HCT116 (cell line): Measurements from ENCODE around the gene UQCRFS1. TPM values are rescaled to one million over a fixed set of nuclear protein-coding genes. Genes with fewer than 3 reads are reported as not detected.

ENCODE experiments used
- ATAC-seq: fragments of 200-7000 bp; cut with Tn5 transposase; 2 replicates; pipeline ENCODE4 v1.9.1; 2020; ENCODE audit warnings: mild to moderate bottlenecking, moderate library complexity
- BruUV-seq: library from RNA; stranded (reverse); fragments of 400-500 nt; replicated peaks from 2 replicates; lab custom pipeline; 2021; lab: Mats Ljungman, UMichigan
- CTCF ChIA-PET: fragments of 300-600 bp; sonication (Branson Sonifier 250); formaldehyde crosslinking; loops from one replicate; lab custom pipeline; 2021; ENCODE audit warnings: antibody characterized with exemption; lab: Charles Lee
- POLR2A ChIA-PET: fragments of 300-600, 350-600 bp; sonication (Branson Sonifier 250); formaldehyde crosslinking; loops from one replicate; lab custom pipeline; 2021; ENCODE audit warnings: antibody characterized with exemption; lab: Charles Lee
- RAD21 ChIA-PET, 2 experiments: fragments of 300-600 bp; sonication (Branson Sonifier 250); formaldehyde crosslinking; loops; one replicate each; lab custom pipeline; 2023; ENCODE audit warnings: low total read pairs in 2 of 2; ENCODE audit not compliant: uncharacterized antibody in 2 of 2, unreplicated experiment in 2 of 2, low non-redundant PET in 1 of 2; lab: Charles Lee
- DNase-seq: peaks from one replicate; pipeline ENCODE4 v3.0.0-alpha.2; 2010; ENCODE audit warnings: low read depth, low spot score
- H2AFZ ChIP-seq: fragments of 200-600 bp; shearing (Covaris generic), sonication (generic); 2 replicates; pipeline ENCODE4 v1.6.1; 2017; ENCODE audit warnings: low read depth, mixed run types, mixed read lengths, antibody characterized with exemption, low read length; ENCODE audit not compliant: poor library complexity, severe bottlenecking
- H3K27ac ChIP-seq: 2 replicates; pipeline ENCODE4 v1.5.1; 2012; ENCODE audit warnings: low read depth, low read length
- H3K27me3 ChIP-seq: fragments of 200-600 bp; sonication (generic); 2 replicates; pipeline ENCODE4 v1.6.1; 2016; ENCODE audit warnings: mixed run types, low read length, mixed read lengths; ENCODE audit not compliant: insufficient read depth
- H3K36me3 ChIP-seq, 2 experiments: fragments of 200-500 bp in 1 of 2; fragments of 200-600 bp in 1 of 2; sonication (Bioruptor generic) in 1 of 2; sonication (generic) in 1 of 2; 2 replicates each; pipeline versions ENCODE4 v1.5.1 to v1.6.1; 2014 to 2016; ENCODE audit warnings: low read length in 2 of 2, inconsistent platforms in 1 of 2, mixed read lengths in 1 of 2, mixed run types in 1 of 2; ENCODE audit not compliant: insufficient read depth in 2 of 2, control insufficient read depth in 1 of 2
- H3K4me1 ChIP-seq, 2 experiments: fragments of 200-600 bp in 1 of 2; sonication (generic) in 1 of 2; 2 replicates each; pipeline versions ENCODE4 v1.5.1 to v1.6.1; 2012 to 2017; ENCODE audit warnings: low read length in 2 of 2, inconsistent platforms in 1 of 2, mild to moderate bottlenecking in 1 of 2, mixed read lengths in 1 of 2, mixed run types in 1 of 2, moderate library complexity in 1 of 2; ENCODE audit not compliant: insufficient read depth in 2 of 2, control insufficient read depth in 1 of 2
- H3K4me2 ChIP-seq: fragments of 200-600 bp; sonication (generic); 2 replicates; pipeline ENCODE4 v1.6.1; 2017; ENCODE audit warnings: mixed run types, low read length, mixed read lengths
- H3K4me3 ChIP-seq, 2 experiments: fragments of 200-600 bp in 1 of 2; sonication (generic) in 1 of 2; replicated peaks in 1 of 2; 2 replicates each; pipeline ENCODE4 v1.5.1; 2011 to 2016; ENCODE audit warnings: low read length in 2 of 2, control low read depth in 1 of 2, low read depth in 1 of 2, mild to moderate bottlenecking in 1 of 2, mixed read lengths in 1 of 2, mixed run types in 1 of 2
- H3K79me2 ChIP-seq: fragments of 200-600 bp; sonication (generic); 2 replicates; pipeline ENCODE4 v1.6.1; 2017; ENCODE audit warnings: mild to moderate bottlenecking, mixed run types, low read length, moderate library complexity, mixed read lengths; ENCODE audit not compliant: insufficient read depth
- H3K9ac ChIP-seq: fragments of 200-600 bp; sonication (generic); 2 replicates; pipeline ENCODE4 v1.6.1; 2016; ENCODE audit warnings: low read length, mixed read lengths
- H3K9me2 ChIP-seq: fragments of 200-600 bp; sonication (generic), shearing (Covaris generic); 2 replicates; pipeline ENCODE4 v1.6.1; 2017; ENCODE audit warnings: mixed run types, mild to moderate bottlenecking, moderate library complexity; ENCODE audit not compliant: insufficient read depth
- H3K9me3 ChIP-seq, 2 experiments: fragments of 200-500 bp in 1 of 2; fragments of 200-600 bp in 1 of 2; sonication (Bioruptor generic) in 1 of 2; sonication (generic) in 1 of 2; 2 replicates each; pipeline ENCODE4 v1.6.1; 2014 to 2017; ENCODE audit warnings: low read length in 2 of 2, mixed read lengths in 2 of 2, inconsistent platforms in 1 of 2, low read depth in 1 of 2, mild to moderate bottlenecking in 1 of 2, mixed run types in 1 of 2, moderate library complexity in 1 of 2; ENCODE audit not compliant: control insufficient read depth in 1 of 2, insufficient read depth in 1 of 2
- H4K20me1 ChIP-seq: fragments of 200-600 bp; sonication (generic), shearing (Covaris generic); 2 replicates; pipeline ENCODE4 v1.6.1; 2017; ENCODE audit warnings: mixed run types, mild to moderate bottlenecking, moderate library complexity; ENCODE audit not compliant: insufficient read depth
- ATF3 ChIP-seq: IDR thresholded peaks from 2 replicates; pipeline ENCODE4 v1.6.1; 2012
- CBX3 ChIP-seq: IDR thresholded peaks from 2 replicates; pipeline ENCODE4 v1.6.1; 2012; ENCODE audit warnings: low read depth
- CTCF ChIP-seq, 3 experiments: fragments of 200-600 bp in 1 of 3; sonication (generic) in 1 of 3; IDR thresholded peaks in 2 of 3; conservative IDR thresholded peaks in 1 of 3; 2 replicates each; pipeline ENCODE4 v1.5.1; 2012 to 2017; ENCODE audit warnings: low read depth in 2 of 3, low read length in 2 of 3, antibody characterized with exemption in 1 of 3, borderline replicate concordance in 1 of 3, control low read depth in 1 of 3, mild to moderate bottlenecking in 1 of 3, mixed read lengths in 1 of 3, mixed run types in 1 of 3, moderate library complexity in 1 of 3; ENCODE audit not compliant: insufficient read depth in 1 of 3
- EGR1 ChIP-seq: IDR thresholded peaks from 2 replicates; pipeline ENCODE4 v1.6.1; 2012; ENCODE audit warnings: low read depth
- JUND ChIP-seq: IDR thresholded peaks from 2 replicates; pipeline ENCODE4 v1.6.1; 2012
- MAX ChIP-seq: IDR thresholded peaks from 2 replicates; pipeline ENCODE4 v1.6.1; 2012
- POLR2A ChIP-seq: IDR thresholded peaks from 2 replicates; pipeline ENCODE4 v1.7.0; 2011; ENCODE audit warnings: borderline replicate concordance; ENCODE audit not compliant: insufficient read depth, insufficient read length; ENCODE audit errors: extremely low read depth
- POLR2AphosphoS5 ChIP-seq: IDR thresholded peaks from 2 replicates; pipeline ENCODE4 v1.6.1; 2011; ENCODE audit warnings: mild to moderate bottlenecking, low read depth, low read length, moderate library complexity
- RAD21 ChIP-seq: IDR thresholded peaks from 2 replicates; pipeline ENCODE4 v1.6.1; 2012; ENCODE audit warnings: low read depth, mild to moderate bottlenecking
- REST ChIP-seq: IDR thresholded peaks from 2 replicates; pipeline ENCODE4 v1.6.1; 2012; ENCODE audit warnings: low read depth
- SIN3A ChIP-seq: IDR thresholded peaks from 2 replicates; pipeline ENCODE4 v1.6.1; 2012; ENCODE audit warnings: low read depth
- SP1 ChIP-seq: IDR thresholded peaks from 2 replicates; pipeline ENCODE4 v1.6.1; 2012; ENCODE audit warnings: low read depth
- SRF ChIP-seq: IDR thresholded peaks from 2 replicates; pipeline ENCODE4 v1.6.1; 2012; ENCODE audit warnings: low read depth
- TCF7L2 ChIP-seq: IDR thresholded peaks from 2 replicates; pipeline ENCODE4 v1.7.0; 2011; ENCODE audit warnings: borderline replicate concordance, inconsistent platforms; ENCODE audit not compliant: insufficient read depth, insufficient read length; ENCODE audit errors: extremely low read depth
- YY1 ChIP-seq: IDR thresholded peaks from 2 replicates; pipeline ENCODE4 v1.6.1; 2011; ENCODE audit warnings: low read length, low read depth, moderate library complexity, mild to moderate bottlenecking; ENCODE audit not compliant: insufficient replicate concordance; ENCODE audit errors: extremely low read depth
- ZFX ChIP-seq: fragments of 450-650 bp; IDR thresholded peaks from 2 replicates; pipeline ENCODE4 v1.6.1; 2017
- ZNF274 ChIP-seq: fragments of 200-500 bp; sonication (Bioruptor generic); IDR thresholded peaks from 2 replicates; pipeline ENCODE4 v1.6.1; 2014; ENCODE audit warnings: mild to moderate bottlenecking, low read depth, low read length, inconsistent platforms
- intact Hi-C: fragments of 100-400 bp; cut with micrococcal nuclease; formaldehyde crosslinking; loops from 2 replicates; pipeline ENCODE4 v1.10.0; 2022
- total RNA-seq: library from RNA; stranded (reverse); gene quantifications from one replicate; pipeline ENCODE4 v1.2.1, GENCODE V29; 2021; ENCODE audit not compliant: unreplicated experiment

The UQCRFS1 gene
- total RNA-seq, 1 experiment from 2014 or later = 45.8 TPM

GRCh38 chr19:29173896-29174295 is 39.1 kb downstream of the UQCRFS1 start:
- ChIA-PET CTCF (no interaction called here), POLR2A (no interaction called here), RAD21 (no interaction called here)
- no peaks in the 10 kb centered on the region for H3K9me2 ChIP-seq
- no peaks in the 10 kb centered on the region for H3K36me3 ChIP-seq
- peaks cover 0 to 6% of the 10 kb centered on the region in 2 experiments; a peak in 2 of 4 replicates for H3K9me3 ChIP-seq
- H2AFZ ChIP-seq = no peak overlapping the region
- DNase-seq (no peak), ATAC-seq (no peak)
- TF ChIP-seq RAD21 (no peak), SRF (no peak), JUND (no peak), SP1 (no peak), TCF7L2 (no peak), SIN3A (no peak), CTCF (IDR thresholded peaks at IDR 0.05 in 2 of 3, conservative IDR thresholded peaks at IDR 0.05 in 1 of 3; ENCODE audit: borderline replicate concordance in 1 of 3, insufficient read depth in 1 of 3, low read depth in 2 of 3, low read length in 2 of 3) (no peak), YY1 (no peak), POLR2AphosphoS5 (no peak), ZFX (no peak), MAX (no peak), CBX3 (no peak), ATF3 (no peak), EGR1 (no peak), REST (no peak), ZNF274 (no peak), POLR2A (no peak)
- no peak overlapping the region for H3K4me3 ChIP-seq
- no peaks in the 10 kb centered on the region for H4K20me1 ChIP-seq
- BruUV-seq = no TSS peak
- intact Hi-C loops = no loop called here
- no peaks in the 10 kb centered on the region for H3K79me2 ChIP-seq
- H3K4me1 ChIP-seq = no peaks in the 10 kb centered on the region
- H3K27me3 ChIP-seq = no peaks in the 10 kb centered on the region
- H3K4me2 ChIP-seq = no peak overlapping the region
- H3K9ac ChIP-seq = no peak overlapping the region
- H3K27ac ChIP-seq = no peak overlapping the region
